ENCODE results near the gene RPRD1A. TPM values are rescaled to one million over a fixed set of nuclear protein-coding genes. Genes with fewer than 3 reads are reported as not detected.
"Not testable (repeated sequence)": the region's sequence is repeated elsewhere in the genome, so short reads cannot be mapped to it uniquely, and the experiment has no call there.

RPRD1A gene
- total RNA-seq, result 100 to 1,000 TPM in 1 of 2 donors, 10 to 100 TPM in 1; 64.4 to 109 TPM
- polyA plus RNA-seq (ENCODE audit: insufficient read length in 2 of 2), result 10 to 100 TPM; 72.8 to 97.7 TPM
- long read RNA-seq, donor 1, full-length matches to known transcripts, result 24 of 35 reads
- long read RNA-seq, donor 1, partial matches to known transcripts, result 11 of 35 reads
- long read RNA-seq, donor 1, other reads (novel, unspliced or antisense), result 0 of 35 reads
- long read RNA-seq, donor 2, full-length matches to known transcripts, result 7 of 7 reads
- long read RNA-seq, donor 2, partial matches to known transcripts, result 0 of 7 reads
- long read RNA-seq, donor 2, other reads (novel, unspliced or antisense), result 0 of 7 reads
- long read RNA-seq, donor 3, full-length matches to known transcripts, result 11 of 11 reads
- long read RNA-seq, donor 3, partial matches to known transcripts, result 0 of 11 reads
- long read RNA-seq, donor 3, other reads (novel, unspliced or antisense), result 0 of 11 reads
- long read RNA-seq, donor 4, full-length matches to known transcripts, result 10 of 19 reads
- long read RNA-seq, donor 4, partial matches to known transcripts, result 9 of 19 reads
- long read RNA-seq, donor 4, other reads (novel, unspliced or antisense), result 0 of 19 reads

DNA sequence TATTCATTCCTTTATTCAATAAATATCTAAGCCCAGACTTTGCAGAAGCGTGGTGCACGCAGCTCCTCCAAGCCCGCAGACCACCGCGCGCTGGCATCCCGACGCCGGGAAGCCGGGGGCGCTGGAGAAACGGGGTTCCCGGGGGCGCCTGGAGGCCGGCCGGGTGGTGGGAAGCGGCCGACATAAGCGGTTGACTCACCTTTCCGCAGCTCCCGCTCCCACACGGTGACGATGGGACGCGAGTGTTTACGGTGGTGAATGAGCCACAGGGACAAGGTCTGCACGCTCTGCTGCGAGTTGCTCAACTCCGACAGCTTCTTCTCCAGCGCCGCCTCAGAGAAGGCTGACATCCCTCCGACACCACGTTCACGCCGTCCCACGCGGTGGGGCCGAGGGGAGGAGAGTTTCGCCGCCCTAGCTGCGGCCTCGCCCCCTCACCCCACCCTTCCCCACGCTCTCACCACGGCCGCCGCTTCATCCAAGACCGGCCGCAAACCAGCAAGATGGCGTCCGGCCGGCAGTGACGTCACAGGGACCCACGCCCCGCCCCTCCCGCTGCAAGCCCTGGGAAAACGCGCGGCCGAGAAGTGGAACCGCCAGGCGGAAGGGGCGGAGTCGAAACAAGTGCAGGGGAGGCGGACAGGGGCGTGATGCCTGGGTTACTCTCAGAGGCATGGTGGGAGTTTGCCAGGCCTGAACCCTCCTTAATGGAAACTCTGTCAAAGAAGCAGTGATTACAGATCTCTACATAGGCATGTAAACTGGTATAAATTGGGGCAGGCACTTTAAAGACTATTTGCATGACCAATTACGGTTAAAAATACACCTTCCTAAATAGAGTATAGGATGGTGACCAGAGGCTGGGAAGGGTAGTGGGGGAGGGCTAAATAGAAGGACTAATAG is at the start of gene RPRD1A:
RPRD1A (minus strand) TSS at position 505 of the 903 bp plus-strand sequence; CDS start at position 350, 155 bp downstream.
- no peaks in the 10 kb centered on the region for H3K27me3 ChIP-seq (ENCODE audit: control insufficient read depth, insufficient read depth, low read length)
- H3K4me3 ChIP-seq (ENCODE audit: low read depth, low read length), result peak within 1 kb of the TSS; percentile 88
- peaks cover 3% of the 10 kb centered on the region for H3K4me1 ChIP-seq (ENCODE audit: control insufficient read depth, insufficient read depth, low read length)
- no peaks in the 10 kb centered on the region for H3K9me3 ChIP-seq (ENCODE audit: control insufficient read depth, insufficient read depth, low read length)
- peak; percentile 84 to 99 (median 94) for DNase-seq (ENCODE audit: low read depth in 4 of 6, low spot score in 6 of 6)
- 0% methylated on average over 61 of the region's 66 CpGs for WGBS (ENCODE audit: insufficient coverage)
- H3K27ac ChIP-seq (ENCODE audit: low read depth, low read length), result peak within 1 kb of the TSS; percentile 92
- H3K36me3 ChIP-seq (ENCODE audit: control insufficient read depth, insufficient read depth, low read length), result peaks cover 3% of the 10 kb centered on the region

DNA sequence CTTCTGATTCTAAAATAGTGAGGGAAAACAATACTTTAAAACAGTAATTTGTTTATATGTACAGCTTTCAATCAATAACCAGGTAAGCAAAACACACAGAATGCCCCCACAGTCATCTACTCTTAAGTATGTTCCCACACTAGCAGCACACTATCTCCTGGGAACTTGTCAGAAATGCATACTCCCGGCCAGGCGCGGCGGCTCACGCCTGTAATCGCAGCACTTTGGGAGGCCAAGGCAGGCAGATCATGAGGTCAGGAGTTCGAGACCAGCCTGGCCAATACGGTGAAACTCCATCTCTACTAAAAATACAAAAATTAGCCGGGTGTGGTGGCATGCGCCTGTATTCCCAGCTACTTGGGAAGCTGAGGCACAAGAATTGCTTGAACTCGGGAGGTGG is 49.4 kb upstream of the RPRD1A start:
- H3K4me3 ChIP-seq (ENCODE audit: low read depth, low read length); H3K4me1 ChIP-seq (ENCODE audit: control insufficient read depth, insufficient read depth, low read length); DNase-seq (ENCODE audit: low read depth in 4 of 6, low spot score in 6 of 6); H3K27ac ChIP-seq (ENCODE audit: low read depth, low read length); H3K9me3 ChIP-seq (ENCODE audit: control insufficient read depth, insufficient read depth, low read length); H3K27me3 ChIP-seq (ENCODE audit: control insufficient read depth, insufficient read depth, low read length): not testable (repeated sequence)
- 100% methylated on average over 9 of the region's 11 CpGs for WGBS (ENCODE audit: insufficient coverage)
- H3K36me3 ChIP-seq (ENCODE audit: control insufficient read depth, insufficient read depth, low read length), result peaks cover 43% of the 10 kb centered on the region

- Histone ChIP-seq H3K4me3 (ENCODE audit: low read depth, low read length) (no peak overlapping the region), H3K4me1 (ENCODE audit: control insufficient read depth, insufficient read depth, low read length) (no peaks in the 10 kb centered on the region), H3K9me3 (ENCODE audit: control insufficient read depth, insufficient read depth, low read length) (no peaks in the 10 kb centered on the region), H3K27me3 (ENCODE audit: control insufficient read depth, insufficient read depth, low read length) (no peaks in the 10 kb centered on the region), H3K27ac (ENCODE audit: low read depth, low read length) (no peak overlapping the region), H3K36me3 (ENCODE audit: control insufficient read depth, insufficient read depth, low read length) (peaks cover 49% of the 10 kb centered on the region)
- no peak for DNase-seq (ENCODE audit: low read depth in 4 of 6, low spot score in 6 of 6)
- no CpG with 5 or more reads among the region's 1 CpG for WGBS (ENCODE audit: insufficient coverage)
These were observed 47.4 kb upstream of the RPRD1A start for GRCh38 chr18:36114738-36115137.

- DNase-seq (ENCODE audit: low read depth in 4 of 6, low spot score in 6 of 6), result no peak
- H3K4me1 ChIP-seq (ENCODE audit: control insufficient read depth, insufficient read depth, low read length), result no peaks in the 10 kb centered on the region
- no peak overlapping the region for H3K27ac ChIP-seq (ENCODE audit: low read depth, low read length)
- no peak overlapping the region for H3K4me3 ChIP-seq (ENCODE audit: low read depth, low read length)
- peaks cover 49% of the 10 kb centered on the region for H3K36me3 ChIP-seq (ENCODE audit: control insufficient read depth, insufficient read depth, low read length)
- no peaks in the 10 kb centered on the region for H3K27me3 ChIP-seq (ENCODE audit: control insufficient read depth, insufficient read depth, low read length)
- no peaks in the 10 kb centered on the region for H3K9me3 ChIP-seq (ENCODE audit: control insufficient read depth, insufficient read depth, low read length)
- WGBS (ENCODE audit: insufficient coverage), result 100% methylated on average over 3 of the region's 4 CpGs
These were observed 46.9 kb upstream of the RPRD1A start for GRCh38 chr18:36114251-36114650.

DNA sequence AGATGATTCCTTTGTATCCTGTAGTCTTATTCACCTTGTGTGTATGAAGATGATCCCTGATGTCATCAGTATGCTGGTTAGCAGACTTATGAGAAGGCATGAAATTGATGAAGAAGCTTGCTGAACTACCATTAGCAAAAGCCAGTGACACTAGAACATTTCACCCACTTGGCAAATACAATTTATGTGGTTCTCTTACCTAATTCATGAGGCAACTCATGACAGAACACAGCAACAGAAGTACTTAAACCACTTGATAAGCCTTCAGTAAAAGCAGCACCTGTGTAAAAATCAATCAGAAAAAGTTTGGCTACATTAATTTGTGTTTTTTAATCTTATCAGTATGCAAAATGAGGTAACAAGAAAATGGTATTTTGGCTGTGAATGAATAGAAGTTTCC is 44.9 kb upstream of the RPRD1A start:
- Histone ChIP-seq H3K27me3 (ENCODE audit: control insufficient read depth, insufficient read depth, low read length) (no peaks in the 10 kb centered on the region), H3K9me3 (ENCODE audit: control insufficient read depth, insufficient read depth, low read length) (no peaks in the 10 kb centered on the region), H3K4me1 (ENCODE audit: control insufficient read depth, insufficient read depth, low read length) (no peaks in the 10 kb centered on the region), H3K36me3 (ENCODE audit: control insufficient read depth, insufficient read depth, low read length) (peaks cover 39% of the 10 kb centered on the region), H3K4me3 (ENCODE audit: low read depth, low read length) (no peak overlapping the region), H3K27ac (ENCODE audit: low read depth, low read length) (no peak overlapping the region)
- no peak for DNase-seq (ENCODE audit: low read depth in 4 of 6, low spot score in 6 of 6)

- WGBS (ENCODE audit: insufficient coverage), result no CpG with 5 or more reads among the region's 1 CpG
- no peak for DNase-seq (ENCODE audit: low read depth in 4 of 6, low spot score in 6 of 6)
- Histone ChIP-seq H3K4me1 (ENCODE audit: control insufficient read depth, insufficient read depth, low read length) (no peaks in the 10 kb centered on the region), H3K27ac (ENCODE audit: low read depth, low read length) (no peak overlapping the region), H3K27me3 (ENCODE audit: control insufficient read depth, insufficient read depth, low read length) (no peaks in the 10 kb centered on the region), H3K36me3 (ENCODE audit: control insufficient read depth, insufficient read depth, low read length) (peaks cover 25% of the 10 kb centered on the region), H3K4me3 (ENCODE audit: low read depth, low read length) (no peak overlapping the region), H3K9me3 (ENCODE audit: control insufficient read depth, insufficient read depth, low read length) (no peaks in the 10 kb centered on the region)
These were observed 42.4 kb upstream of the RPRD1A start for GRCh38 chr18:36109737-36110136.

- DNase-seq (ENCODE audit: low read depth in 4 of 6, low spot score in 6 of 6), result no peak
- Histone ChIP-seq H3K9me3 (ENCODE audit: control insufficient read depth, insufficient read depth, low read length) (no peaks in the 10 kb centered on the region), H3K4me1 (ENCODE audit: control insufficient read depth, insufficient read depth, low read length) (no peaks in the 10 kb centered on the region), H3K27ac (ENCODE audit: low read depth, low read length) (no peak overlapping the region), H3K4me3 (ENCODE audit: low read depth, low read length) (no peak overlapping the region), H3K27me3 (ENCODE audit: control insufficient read depth, insufficient read depth, low read length) (no peaks in the 10 kb centered on the region), H3K36me3 (ENCODE audit: control insufficient read depth, insufficient read depth, low read length) (peaks cover 20% of the 10 kb centered on the region)
- WGBS (ENCODE audit: insufficient coverage), result no CpG with 5 or more reads among the region's 5 CpGs
These were observed 41.2 kb upstream of the RPRD1A start for GRCh38 chr18:36108601-36109000.

GRCh38 chr18:36108196-36108595 is 40.8 kb upstream of the RPRD1A start:
- H3K4me3 ChIP-seq (ENCODE audit: low read depth, low read length), result no peak overlapping the region
- no peaks in the 10 kb centered on the region for H3K27me3 ChIP-seq (ENCODE audit: control insufficient read depth, insufficient read depth, low read length)
- peaks cover 18% of the 10 kb centered on the region for H3K36me3 ChIP-seq (ENCODE audit: control insufficient read depth, insufficient read depth, low read length)
- H3K27ac ChIP-seq (ENCODE audit: low read depth, low read length), result no peak overlapping the region
- H3K4me1 ChIP-seq (ENCODE audit: control insufficient read depth, insufficient read depth, low read length), result no peaks in the 10 kb centered on the region
- H3K9me3 ChIP-seq (ENCODE audit: control insufficient read depth, insufficient read depth, low read length), result no peaks in the 10 kb centered on the region
- no peak for DNase-seq (ENCODE audit: low read depth in 4 of 6, low spot score in 6 of 6)
- no CpG with 5 or more reads among the region's 2 CpGs for WGBS (ENCODE audit: insufficient coverage)

GRCh38 chr18:36107477-36107876 is 40.1 kb upstream of the RPRD1A start:
- Histone ChIP-seq H3K27me3 (ENCODE audit: control insufficient read depth, insufficient read depth, low read length) (no peaks in the 10 kb centered on the region), H3K4me3 (ENCODE audit: low read depth, low read length) (no peak overlapping the region), H3K4me1 (ENCODE audit: control insufficient read depth, insufficient read depth, low read length) (no peaks in the 10 kb centered on the region), H3K36me3 (ENCODE audit: control insufficient read depth, insufficient read depth, low read length) (peaks cover 14% of the 10 kb centered on the region), H3K27ac (ENCODE audit: low read depth, low read length) (no peak overlapping the region), H3K9me3 (ENCODE audit: control insufficient read depth, insufficient read depth, low read length) (peaks cover 3% of the 10 kb centered on the region)
- DNase-seq (ENCODE audit: low read depth in 4 of 6, low spot score in 6 of 6), result no peak
